HG02840 (cell line): ENCODE measurements around the gene PRKCSH.
"Not testable (repeated sequence)": the region's sequence is repeated elsewhere in the genome, so short reads cannot be mapped to it uniquely, and the experiment has no call there.

Source experiments
- ATAC-seq: cut with Tn5 transposase; IDR thresholded peaks from one replicate; pipeline ENCODE4 v1.9.1; 2021; ENCODE audit warnings: mild to moderate bottlenecking, moderate library complexity, moderate number of reproducible peaks; ENCODE audit not compliant: unreplicated experiment, low FRiP score

The PRKCSH gene, protein sequence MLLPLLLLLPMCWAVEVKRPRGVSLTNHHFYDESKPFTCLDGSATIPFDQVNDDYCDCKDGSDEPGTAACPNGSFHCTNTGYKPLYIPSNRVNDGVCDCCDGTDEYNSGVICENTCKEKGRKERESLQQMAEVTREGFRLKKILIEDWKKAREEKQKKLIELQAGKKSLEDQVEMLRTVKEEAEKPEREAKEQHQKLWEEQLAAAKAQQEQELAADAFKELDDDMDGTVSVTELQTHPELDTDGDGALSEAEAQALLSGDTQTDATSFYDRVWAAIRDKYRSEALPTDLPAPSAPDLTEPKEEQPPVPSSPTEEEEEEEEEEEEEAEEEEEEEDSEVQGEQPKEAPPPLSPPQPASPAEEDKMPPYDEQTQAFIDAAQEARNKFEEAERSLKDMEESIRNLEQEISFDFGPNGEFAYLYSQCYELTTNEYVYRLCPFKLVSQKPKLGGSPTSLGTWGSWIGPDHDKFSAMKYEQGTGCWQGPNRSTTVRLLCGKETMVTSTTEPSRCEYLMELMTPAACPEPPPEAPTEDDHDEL

DNA sequence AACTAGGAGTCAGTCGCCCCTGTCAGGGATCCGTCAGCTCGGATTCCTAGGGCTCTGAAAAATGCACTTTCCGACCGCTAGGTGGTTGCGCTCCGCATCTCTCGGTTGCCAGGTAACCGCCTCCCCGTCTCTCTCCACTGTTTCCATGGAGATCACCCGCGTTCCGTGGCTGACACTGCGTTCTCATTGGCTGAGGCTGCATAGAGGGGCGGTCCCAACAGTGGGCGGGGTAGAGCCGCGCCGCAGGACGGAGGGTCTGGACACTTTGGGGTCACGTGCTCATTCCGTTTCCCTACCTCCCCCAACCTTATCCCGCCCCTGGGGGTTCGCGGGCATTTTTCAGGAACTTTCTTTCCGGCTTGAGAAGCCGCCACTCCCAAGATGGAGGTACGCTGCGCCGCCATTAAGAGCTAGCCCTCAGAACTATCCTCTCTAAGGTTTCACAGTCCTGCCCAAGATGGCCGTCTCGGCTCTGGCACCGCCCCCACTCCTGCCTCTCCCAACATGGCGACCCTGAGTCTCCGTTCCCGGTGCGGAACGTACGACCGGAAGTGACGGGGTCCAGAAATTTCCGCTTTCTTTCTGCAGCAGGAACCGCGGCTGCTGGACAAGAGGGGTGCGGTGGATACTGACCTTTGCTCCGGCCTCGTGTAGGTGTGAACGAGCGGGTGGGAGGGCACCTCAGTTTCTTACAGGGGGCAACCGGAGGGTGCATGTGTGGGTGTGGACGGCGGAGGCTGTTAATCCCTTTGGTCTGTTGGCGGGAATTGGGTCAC lies at the start of gene PRKCSH, which contains the start of gene ODAD3:
PRKCSH (plus strand) TSS at position 579 of the 776 bp plus-strand sequence. CDS start 483 bp downstream, outside the sequence.
ODAD3 (minus strand) TSS at position 65 of the 776 bp plus-strand sequence. CDS start 105 bp downstream, outside the sequence.
- peak; percentile 89 for ATAC-seq

DNA sequence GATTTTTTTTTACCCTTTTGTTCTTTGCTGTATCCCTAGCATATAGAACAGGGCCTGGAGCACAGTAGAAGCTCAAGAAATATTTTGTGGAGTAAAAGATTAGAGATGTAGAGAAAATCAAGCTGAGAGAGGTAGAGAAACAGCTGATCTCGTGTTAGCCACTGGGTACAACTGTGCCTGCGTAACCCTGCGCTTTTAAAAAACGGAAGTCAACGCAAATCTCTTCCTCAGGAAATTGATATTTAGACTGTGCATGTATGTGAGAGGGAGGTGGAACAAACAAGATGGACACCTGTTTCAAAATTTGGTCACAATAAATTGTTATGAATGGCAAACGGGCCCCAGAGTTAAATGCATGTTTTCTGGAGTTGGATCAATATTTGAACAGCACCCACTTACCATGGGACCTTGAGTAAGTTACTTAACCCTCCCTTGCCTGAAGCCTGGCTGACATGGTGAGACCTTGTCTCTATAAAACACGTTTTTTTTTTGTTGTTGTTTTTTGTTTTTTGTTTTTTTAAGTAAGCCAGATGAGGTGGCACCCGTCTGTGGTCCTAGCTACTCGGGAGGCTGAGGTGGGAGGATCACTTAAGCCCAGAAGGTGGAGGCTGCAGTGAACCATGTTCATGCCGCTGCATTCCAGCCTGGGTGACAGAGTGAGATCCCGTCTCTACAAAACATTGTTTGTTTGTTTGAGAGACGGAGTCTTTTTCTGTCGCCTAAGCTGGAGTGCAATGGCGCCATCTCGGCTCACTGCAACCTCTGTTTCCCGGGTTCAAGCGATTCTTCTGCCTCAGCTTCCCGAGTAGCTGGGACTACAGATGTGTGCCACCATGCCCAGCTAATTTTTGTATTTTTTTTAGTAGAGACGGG lies 48.0 kb upstream of the PRKCSH start:
- ATAC-seq: no peak

DNA sequence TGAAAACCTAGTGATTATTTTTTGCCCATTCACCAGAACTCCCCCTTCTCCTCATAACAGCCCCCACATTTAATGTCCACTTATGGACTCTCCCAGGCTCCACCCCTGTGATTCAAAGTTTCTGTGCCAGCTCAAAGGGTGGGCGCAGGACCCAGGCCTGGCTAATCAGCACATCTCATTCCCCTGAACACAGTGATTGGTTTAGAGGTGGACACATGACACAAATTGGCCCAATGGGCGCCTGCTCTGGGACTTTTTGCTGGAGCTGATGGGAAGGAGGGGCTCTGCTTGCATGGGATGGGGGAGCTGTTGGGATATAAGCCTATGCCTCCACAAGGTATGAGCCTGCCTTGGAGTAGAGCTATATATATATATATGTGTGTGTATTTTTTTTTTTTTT lies 45.1 kb upstream of the PRKCSH start:
- no peak for ATAC-seq

DNA sequence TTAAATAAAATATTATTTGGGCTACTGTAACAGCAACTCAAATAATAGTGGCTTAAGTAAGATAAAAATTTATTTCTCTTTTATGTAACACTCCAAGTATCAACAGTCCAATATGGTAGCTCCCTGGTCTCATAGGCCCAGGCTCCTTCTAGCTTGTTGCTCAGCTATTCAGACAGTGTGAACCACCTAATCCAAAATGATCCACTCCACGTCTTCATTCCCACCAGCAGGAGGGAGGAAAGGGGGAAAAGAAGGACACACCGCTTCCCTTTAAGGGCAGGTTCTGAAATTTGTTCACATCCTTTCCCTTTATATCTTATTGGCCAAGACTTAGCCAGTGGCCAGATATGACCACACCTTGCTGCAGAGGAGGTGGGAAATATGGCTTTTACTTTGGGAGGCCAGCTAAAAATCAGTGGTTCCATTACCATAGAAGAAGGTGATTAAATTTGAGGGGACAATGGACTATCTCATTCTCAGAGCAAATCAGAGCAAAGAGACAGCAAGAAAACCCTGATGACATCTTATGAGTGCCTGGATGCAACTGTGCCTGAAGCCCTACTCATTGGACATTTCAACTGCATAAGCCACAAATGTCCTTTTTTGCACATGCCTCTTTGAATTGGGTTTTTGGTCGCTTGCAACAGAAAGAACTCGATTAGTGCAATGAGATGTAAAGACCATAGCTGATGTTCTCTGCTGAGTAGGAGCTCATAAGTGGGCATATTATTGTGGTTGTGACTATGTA lies 44.3 kb upstream of the PRKCSH start:
- no peak for ATAC-seq

DNA sequence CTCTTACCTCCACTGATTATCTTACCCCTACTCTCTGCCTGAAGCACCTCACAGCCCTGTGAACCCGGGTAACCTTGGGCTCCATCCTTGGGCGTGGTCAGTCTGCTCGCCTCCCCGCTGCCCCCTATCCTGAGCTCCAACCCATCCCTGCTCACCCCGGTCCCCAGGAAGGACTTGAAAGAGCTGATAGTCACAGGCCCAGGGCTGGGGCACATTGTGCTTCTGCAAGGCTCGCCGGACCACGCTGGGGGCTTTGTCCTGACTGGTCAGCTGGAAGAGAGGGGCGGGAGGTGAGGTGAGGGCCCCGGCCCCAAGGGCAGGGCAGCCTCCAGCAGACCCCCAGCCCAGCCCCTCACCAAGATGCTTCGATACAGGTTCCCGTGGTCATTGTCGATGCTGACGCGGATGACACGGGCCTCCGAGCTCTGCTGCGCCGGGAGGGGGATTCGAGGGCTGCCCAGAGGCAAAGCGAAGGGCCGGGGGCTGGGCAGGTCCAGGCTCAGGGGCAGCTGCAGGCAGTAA lies 38.3 kb upstream of the PRKCSH start:
- ATAC-seq: no peak

DNA sequence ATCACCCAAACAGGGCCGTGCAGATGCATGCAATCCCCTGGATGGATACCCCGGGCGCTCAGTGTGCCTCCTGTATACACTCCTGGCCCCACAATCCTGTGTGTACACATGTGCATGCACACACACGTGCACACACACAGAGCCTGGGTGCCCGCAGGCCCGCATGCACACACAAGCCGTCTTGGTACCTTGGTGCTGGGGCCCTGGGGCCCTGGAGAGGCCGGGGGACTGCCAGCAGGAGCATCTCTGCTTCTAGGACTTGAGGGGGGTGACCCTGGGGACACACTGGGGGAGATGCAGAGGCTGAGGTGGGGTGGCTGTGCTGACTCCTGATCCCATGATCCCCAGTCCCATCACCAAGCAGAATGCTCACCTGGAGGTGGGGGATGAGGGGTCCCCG lies 35.8 kb upstream of the PRKCSH start:
- ATAC-seq: no peak

DNA sequence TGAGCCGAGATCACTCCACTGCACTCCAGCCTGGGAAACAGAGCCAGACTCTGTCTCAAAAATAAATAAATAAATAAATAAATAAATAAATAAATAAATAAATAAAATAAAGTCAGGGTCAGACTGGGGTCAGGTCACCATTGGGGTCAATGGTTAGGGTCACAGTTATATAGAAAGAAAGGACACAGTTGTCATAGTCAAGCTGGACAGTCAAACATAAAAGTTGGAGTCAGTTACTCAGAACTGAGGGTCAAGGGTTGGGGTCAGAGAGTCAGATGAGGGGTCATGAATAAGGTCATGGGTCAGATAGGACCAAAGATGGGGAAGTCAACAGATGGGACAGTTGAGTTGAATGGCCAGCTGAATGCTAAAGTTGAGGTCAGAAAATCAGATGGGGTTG lies 34.6 kb upstream of the PRKCSH start:
- ATAC-seq: no peak

DNA sequence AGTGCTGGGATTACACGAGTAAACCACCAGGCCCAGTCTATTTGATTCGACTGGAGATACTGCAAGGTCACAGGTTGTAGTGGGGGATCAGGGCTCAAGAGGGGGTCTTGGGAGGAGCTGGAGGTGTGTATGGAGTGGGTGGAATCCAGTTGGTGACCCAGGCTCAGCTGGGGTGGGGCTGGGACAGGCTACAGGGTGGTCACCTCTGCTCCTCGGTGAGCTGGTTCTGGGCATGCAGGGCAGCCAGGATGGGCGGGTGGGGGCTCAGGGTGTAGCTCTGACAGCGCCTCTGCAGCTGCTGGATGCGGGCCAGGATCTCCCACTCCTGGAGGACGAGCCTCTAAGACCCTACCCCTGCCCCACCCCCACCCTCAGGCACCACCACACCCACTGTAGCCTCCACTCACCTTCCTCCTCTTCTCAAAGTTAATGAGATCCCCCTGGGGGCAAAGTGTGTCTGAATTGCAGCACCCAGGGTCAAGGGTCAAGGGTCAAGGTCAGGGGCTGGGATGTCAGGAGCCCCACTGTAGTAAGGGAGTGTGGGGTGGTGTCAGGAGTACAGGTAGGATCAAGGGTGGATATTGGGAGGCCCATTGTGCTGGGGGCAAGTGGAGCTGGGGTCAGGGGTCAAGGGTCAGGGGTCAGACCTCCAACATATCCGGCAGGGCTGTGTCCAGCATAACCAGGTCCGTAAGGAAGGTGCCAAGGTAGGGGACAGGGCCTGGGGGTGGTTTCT lies 33.5 kb upstream of the PRKCSH start:
- no peak for ATAC-seq

DNA sequence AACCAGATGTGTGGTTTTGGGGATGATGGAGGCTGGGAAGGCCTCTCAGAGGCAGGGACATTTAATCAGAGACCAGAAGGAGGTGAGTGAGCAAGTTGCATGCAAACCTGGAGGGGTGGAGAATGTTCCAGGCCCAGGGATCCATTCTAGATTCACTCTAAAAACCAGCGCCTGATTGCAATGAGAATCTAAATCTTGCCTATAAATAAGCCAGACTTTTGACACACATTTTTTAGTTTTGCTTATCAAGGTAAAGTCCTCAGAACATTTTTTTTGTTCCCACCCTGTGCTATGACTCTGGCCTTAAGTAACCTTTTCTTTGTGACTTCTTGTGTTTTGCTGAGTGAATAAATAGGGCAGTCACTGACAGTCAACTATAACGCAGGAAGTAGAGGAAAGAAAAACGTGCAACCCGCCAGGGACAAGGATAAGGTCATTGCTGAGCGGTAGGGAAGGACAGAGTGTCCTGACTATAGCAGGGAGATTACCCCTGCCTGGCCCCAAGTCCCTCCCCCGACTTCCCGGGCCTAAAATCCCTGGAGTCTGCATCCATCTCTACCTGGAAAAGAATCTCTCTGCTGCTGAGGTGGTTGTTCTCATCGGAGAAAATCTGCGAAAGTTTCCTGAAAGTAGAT lies 30.7 kb upstream of the PRKCSH start:
- ATAC-seq: no peak

DNA sequence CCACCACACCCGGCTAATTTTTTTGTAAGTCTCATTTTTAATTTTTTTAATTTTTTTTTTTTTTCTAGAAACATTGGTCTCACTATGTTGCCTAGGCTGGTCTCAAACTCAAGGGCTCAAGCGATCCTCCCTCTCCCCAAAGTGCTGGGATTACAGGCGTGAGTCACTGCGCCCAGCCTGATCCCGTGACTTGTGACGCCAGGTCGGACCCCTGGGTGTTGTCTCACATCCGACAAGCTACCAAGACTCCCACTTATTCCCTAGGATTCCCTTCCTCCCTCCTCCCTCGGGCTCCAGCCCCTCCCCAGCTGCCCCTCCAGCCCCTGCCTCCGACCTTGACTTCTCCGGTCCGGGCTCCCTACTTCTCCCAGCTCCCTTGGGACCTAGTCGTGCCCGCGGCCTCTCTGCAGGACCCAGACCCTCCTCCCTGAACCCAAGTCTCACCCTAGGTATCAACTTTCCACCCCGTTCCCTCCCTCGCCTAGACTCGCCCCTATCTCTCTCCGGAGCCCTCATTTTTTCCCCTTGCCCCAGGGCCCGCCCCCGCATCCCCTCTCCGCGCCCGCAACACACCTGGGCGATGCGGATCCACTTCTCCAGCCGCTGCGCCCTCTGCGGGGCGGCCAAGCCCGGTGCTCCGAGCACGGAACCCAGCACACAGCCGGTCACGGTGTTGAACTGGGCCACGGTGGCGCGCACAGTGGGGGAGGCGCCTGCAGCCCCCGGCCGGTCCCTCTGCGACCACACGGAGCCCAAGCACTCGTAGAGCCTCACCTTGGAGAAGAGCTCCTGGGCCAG lies 29.4 kb upstream of the PRKCSH start:
- ATAC-seq: no peak

DNA sequence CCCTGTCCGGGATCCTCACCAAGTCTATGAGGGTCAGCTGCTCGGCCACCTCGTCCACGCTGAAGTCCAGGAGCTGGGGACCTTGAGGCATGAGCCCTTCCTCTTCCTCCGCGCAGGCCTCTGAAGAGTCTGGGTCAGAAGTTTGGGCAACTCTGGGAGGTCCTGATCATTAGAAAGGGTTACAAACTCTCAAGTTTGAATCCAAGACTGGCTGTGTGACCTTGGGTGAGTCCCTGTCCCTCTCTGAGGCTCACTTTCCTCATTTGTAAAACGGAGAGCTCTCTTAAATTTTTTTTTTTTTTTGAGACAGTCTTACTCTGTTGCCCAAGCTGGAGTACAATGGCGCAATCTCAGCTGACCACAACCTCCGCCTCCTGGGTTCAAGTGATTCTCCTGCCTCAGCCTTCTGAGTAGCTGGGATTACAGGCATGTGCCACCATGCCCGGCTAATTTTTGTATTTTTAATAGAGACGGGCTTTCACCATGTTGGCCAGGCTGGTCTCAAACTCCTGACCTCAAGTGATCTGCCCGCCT lies 28.7 kb upstream of the PRKCSH start:
- ATAC-seq: not testable (repeated sequence)

DNA sequence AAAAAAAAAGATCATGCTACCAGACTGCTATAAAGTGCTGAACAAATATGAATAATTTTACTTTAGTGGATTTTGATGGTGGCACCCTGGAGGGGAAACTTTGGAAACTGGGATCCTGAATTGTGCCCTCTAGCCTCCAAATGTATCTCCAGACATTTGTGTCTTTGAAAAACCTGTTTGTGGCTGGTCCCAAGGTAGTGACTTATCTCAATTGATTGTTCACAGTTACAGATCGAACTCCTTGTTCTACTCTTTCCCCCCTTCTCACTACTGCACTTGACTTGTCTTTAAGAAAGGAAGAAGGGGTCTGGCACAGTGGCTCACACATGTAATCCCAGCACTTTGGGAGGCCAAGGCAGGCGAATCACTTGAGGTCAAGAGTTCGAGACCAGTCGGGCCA lies 26.8 kb upstream of the PRKCSH start:
- ATAC-seq: no peak

DNA sequence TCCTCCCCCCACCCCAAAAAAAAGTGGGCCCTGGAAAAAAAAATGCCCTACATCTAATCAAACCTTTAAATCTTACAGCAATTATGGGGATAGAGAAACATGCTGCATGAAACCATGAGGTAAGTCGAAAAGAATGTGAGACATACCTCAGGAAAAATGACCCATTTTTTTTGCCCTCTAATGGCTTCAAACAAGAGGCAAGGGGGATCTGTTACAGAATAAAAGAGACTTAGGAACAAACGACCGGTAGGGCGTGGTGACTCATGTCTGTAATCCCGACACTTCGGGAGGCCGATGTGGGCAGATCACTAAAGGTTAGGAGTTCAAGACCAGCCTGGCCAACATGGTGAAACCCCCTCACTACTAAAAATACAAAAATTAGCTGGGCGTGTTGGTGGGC lies 24.8 kb upstream of the PRKCSH start:
- no peak for ATAC-seq

DNA sequence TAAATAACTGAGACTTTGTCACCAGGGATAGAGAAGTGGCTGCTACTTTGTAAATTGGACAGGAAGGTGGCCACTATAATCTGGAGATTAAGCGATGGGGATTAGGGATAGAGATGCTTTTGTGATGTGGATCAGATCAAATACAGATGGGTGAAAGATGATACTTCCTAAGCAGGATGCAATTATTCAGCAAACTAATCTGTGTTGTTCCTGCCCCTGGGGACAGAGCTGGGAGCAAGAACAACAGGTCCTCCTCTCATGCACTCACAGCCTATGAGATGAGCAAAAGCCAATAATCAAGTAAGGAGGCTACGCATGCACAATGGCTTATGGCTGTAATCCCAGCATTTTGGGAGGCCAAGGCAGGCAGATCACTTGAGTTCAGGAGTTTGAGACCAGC lies 20.9 kb upstream of the PRKCSH start:
- no peak for ATAC-seq

DNA sequence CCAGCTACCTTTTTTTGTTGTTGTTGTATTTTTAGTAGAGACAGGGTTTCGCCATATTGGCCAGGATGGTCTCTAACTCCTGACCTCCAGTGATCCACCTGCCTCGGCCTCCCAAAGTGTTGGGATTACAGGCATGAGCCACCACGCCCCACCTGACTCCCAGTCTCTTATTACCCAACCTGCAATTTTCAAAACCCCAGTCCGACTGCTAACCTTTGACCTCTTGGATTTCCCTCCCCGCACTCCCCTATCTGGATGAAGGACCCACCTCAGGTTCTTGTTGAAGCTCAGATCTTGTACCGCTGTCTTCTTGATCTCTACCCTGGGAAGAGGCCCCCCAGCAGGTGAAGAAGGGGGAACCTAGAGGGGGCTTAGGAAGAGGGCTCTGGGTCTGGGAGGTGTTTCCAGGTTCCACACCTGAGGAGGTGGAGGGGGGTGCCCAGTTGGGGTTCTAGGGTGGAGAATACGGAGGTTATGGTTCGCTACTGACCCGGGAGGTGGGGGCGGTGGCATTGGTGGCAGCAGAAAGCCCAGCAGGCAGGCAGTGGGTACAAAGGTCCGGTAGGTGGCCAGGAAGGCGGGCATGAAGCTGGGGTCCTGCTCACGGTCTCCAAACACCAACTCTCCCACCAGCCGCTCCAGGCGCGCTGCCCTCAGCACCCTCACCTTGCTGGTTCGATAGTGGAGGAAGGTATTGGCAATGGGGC lies 18.9 kb upstream of the PRKCSH start:
- ATAC-seq: no peak

DNA sequence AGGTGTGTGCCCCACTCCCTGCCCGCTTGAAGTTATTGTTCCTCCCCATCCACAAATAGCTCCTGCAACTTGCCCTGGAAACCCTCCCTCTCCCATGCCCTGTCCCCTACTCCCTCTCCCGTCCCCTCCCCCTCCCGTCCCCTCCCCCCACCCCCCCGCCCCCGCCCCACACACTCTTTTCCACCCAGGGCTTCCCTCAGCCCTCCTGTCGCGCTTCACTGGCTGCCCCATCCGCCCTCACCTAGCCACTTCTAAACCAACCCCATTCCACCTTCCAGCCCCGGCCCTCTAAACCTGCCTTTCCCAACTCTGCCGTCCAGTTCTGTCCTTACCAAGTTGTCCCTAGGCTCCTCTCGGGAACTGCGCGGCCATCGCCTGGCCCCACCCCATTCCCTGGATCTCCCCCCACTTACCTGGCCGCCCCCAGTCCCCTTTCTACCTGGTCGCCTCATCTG lies 17.3 kb upstream of the PRKCSH start:
- ATAC-seq: no peak
